ENCODE measurements around the gene ZNF607. TPM values are rescaled to one million over a fixed set of nuclear protein-coding genes. Genes with fewer than 3 reads are reported as not detected.

Gene ZNF607
- total RNA-seq, 2 experiments from 2014 or later, result 6.3 to 13.8 TPM

DNA sequence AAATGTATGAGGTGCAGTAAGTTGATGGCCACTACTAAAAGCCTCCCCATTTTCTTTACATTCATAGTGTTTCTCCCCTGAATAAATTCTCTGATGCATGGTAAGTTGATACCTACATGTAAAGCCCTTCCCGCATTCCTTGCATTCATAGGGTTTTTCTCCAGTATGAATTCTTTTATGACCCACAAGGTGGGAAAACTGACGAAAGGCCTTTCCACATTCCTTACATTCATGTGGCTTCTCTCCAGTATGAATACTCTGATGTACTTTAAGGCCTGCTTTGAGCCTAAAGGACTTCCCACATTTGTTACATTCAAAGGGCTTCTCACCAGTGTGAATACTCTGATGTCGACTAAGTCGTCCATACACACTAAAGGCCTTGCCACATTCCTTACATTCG, 20.5 kb downstream of the ZNF607 start:
- no peaks in the 10 kb centered on the region for H3K79me2 ChIP-seq (ENCODE audit: insufficient read depth, low read depth, low read length)
- no peak for DNase-seq (ENCODE audit: low spot score)
- H3K4me2 ChIP-seq (ENCODE audit: low read length), result no peak overlapping the region
- peaks cover 58% of the 10 kb centered on the region for H3K36me3 ChIP-seq (ENCODE audit: insufficient read depth, low read length)
- no peak overlapping the region for H3K27ac ChIP-seq (ENCODE audit: low read depth, low read length, poor library complexity, severe bottlenecking)
- no peaks in the 10 kb centered on the region for H3K9me2 ChIP-seq (ENCODE audit: insufficient read depth, low read length)
- CTCF ChIA-PET (ENCODE audit: unreplicated experiment), result no interaction called here
- intact Hi-C loops (cut with micrococcal nuclease; ENCODE audit: unreplicated experiment), result no loop called here
- H3K4me3 ChIP-seq (ENCODE audit: low read depth, low read length, poor library complexity, severe bottlenecking), result no peak overlapping the region
- H2AFZ ChIP-seq (ENCODE audit: low read length), result no peak overlapping the region
- no peaks in the 10 kb centered on the region for H4K20me1 ChIP-seq (ENCODE audit: insufficient read depth, low read length)
- no peaks in the 10 kb centered on the region for H3K4me1 ChIP-seq (ENCODE audit: insufficient read depth, low read length, poor library complexity, severe bottlenecking)
- H3K9me3 ChIP-seq (ENCODE audit: low read length), result peaks cover 12% of the 10 kb centered on the region
- POLR2A ChIA-PET, result no interaction called here
- BruUV-seq (replicated peaks), result no TSS peak
- TF ChIP-seq EZH2phosphoT487 (IDR thresholded peaks at IDR 0.05; ENCODE audit: borderline replicate concordance, low read depth, low read length), result no peak
- TF ChIP-seq, protein P1, sequence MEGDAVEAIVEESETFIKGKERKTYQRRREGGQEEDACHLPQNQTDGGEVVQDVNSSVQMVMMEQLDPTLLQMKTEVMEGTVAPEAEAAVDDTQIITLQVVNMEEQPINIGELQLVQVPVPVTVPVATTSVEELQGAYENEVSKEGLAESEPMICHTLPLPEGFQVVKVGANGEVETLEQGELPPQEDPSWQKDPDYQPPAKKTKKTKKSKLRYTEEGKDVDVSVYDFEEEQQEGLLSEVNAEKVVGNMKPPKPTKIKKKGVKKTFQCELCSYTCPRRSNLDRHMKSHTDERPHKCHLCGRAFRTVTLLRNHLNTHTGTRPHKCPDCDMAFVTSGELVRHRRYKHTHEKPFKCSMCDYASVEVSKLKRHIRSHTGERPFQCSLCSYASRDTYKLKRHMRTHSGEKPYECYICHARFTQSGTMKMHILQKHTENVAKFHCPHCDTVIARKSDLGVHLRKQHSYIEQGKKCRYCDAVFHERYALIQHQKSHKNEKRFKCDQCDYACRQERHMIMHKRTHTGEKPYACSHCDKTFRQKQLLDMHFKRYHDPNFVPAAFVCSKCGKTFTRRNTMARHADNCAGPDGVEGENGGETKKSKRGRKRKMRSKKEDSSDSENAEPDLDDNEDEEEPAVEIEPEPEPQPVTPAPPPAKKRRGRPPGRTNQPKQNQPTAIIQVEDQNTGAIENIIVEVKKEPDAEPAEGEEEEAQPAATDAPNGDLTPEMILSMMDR (conservative IDR thresholded peaks at IDR 0.05; ENCODE audit: low read length), result no peak

DNA sequence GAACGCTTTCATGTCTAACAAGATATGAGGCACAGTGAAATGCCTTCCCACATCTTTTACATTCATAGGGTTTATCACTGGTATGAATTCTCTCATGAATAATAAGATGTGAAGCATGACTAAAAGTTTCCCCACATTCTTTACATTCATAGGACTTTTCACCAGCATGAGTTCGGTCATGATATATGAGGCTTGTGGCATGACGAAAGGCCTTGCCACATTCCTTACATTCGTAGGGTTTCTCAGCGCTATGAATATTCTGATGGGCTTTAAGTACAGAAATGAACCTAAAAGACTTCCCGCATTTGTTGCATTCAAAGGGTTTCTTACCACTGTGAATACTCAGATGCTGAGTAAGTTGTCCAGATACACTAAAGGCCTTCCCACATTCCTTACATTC, 21.3 kb downstream of the ZNF607 start:
- DNase-seq (ENCODE audit: low spot score), result no peak
- H2AFZ ChIP-seq (ENCODE audit: low read length), result no peak overlapping the region
- H3K79me2 ChIP-seq (ENCODE audit: insufficient read depth, low read depth, low read length), result no peaks in the 10 kb centered on the region
- H3K4me2 ChIP-seq (ENCODE audit: low read length), result no peak overlapping the region
- CTCF ChIA-PET (ENCODE audit: unreplicated experiment), result no interaction called here
- POLR2A ChIA-PET, result interaction anchor here (0.7 kb wide), 1 partner anchor 13 kb away, joined by 3 read pairs; no protein-coding TSS in a partner anchor
- H3K4me1 ChIP-seq (ENCODE audit: insufficient read depth, low read length, poor library complexity, severe bottlenecking), result no peaks in the 10 kb centered on the region
- H3K27ac ChIP-seq (ENCODE audit: low read depth, low read length, poor library complexity, severe bottlenecking), result no peak overlapping the region
- H3K36me3 ChIP-seq (ENCODE audit: insufficient read depth, low read length), result peaks cover 53% of the 10 kb centered on the region
- intact Hi-C loops (cut with micrococcal nuclease; ENCODE audit: unreplicated experiment), result no loop called here
- peaks cover 12% of the 10 kb centered on the region for H3K9me3 ChIP-seq (ENCODE audit: low read length)
- no peak overlapping the region for H3K4me3 ChIP-seq (ENCODE audit: low read depth, low read length, poor library complexity, severe bottlenecking)
- TF ChIP-seq, protein P1 (conservative IDR thresholded peaks at IDR 0.05; ENCODE audit: low read length), result no peak
- TF ChIP-seq EZH2phosphoT487 (IDR thresholded peaks at IDR 0.05; ENCODE audit: borderline replicate concordance, low read depth, low read length), result no peak
- no peaks in the 10 kb centered on the region for H3K9me2 ChIP-seq (ENCODE audit: insufficient read depth, low read length)
- H4K20me1 ChIP-seq (ENCODE audit: insufficient read depth, low read length), result no peaks in the 10 kb centered on the region
- BruUV-seq (replicated peaks), result no TSS peak

DNA sequence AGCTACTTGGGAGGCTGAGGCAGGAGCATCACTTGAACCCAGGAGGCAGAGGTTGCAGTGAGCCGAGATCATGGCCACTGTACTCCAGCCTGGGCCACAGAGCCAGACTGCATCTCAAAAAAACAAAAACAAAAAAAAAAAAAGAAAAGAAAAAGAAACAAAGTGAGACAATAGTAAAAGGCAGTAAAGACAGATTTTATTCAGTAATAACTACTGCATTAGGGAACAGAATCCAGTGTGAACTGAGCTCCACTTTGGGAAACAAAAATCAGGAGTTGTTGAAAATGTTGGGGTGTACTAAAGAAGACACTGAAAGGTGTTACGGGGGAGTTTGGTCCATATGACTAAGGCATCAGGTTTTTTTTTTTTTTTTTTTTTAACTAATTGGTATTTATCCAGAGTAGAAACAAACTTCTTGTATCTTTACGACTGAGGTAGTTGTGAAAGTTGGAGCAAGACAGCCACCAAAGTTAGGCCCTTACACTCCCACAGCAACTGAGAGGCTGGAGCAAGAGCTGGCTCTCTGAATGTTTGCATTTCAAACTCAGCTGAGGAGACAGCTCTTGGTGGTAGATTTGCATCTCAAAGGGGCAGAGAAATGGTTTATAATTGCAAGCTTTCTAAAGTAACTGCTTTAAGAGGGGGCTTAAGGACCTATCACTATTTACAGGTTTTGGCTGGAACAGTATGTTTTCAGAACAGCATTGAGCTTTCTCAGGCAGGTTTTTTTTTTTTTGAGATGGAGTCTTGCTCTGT, 24.2 kb downstream of the ZNF607 start:
- Histone ChIP-seq H4K20me1 (ENCODE audit: insufficient read depth, low read length) (no peaks in the 10 kb centered on the region), H3K9me3 (ENCODE audit: low read length) (peaks cover 12% of the 10 kb centered on the region), H3K27ac (ENCODE audit: low read depth, low read length, poor library complexity, severe bottlenecking) (no peak overlapping the region), H3K4me1 (ENCODE audit: insufficient read depth, low read length, poor library complexity, severe bottlenecking) (no peaks in the 10 kb centered on the region), H3K4me3 (ENCODE audit: low read depth, low read length, poor library complexity, severe bottlenecking) (no peak overlapping the region), H3K4me2 (ENCODE audit: low read length) (no peak overlapping the region), H3K36me3 (ENCODE audit: insufficient read depth, low read length) (peaks cover 33% of the 10 kb centered on the region), H3K9me2 (ENCODE audit: insufficient read depth, low read length) (no peaks in the 10 kb centered on the region), H2AFZ (ENCODE audit: low read length) (no peak overlapping the region), H3K79me2 (ENCODE audit: insufficient read depth, low read depth, low read length) (no peaks in the 10 kb centered on the region)
- intact Hi-C loops (cut with micrococcal nuclease; ENCODE audit: unreplicated experiment), result no loop called here
- BruUV-seq (replicated peaks), result no TSS peak
- ChIA-PET POLR2A (no interaction called here), CTCF (ENCODE audit: unreplicated experiment) (no interaction called here)
- DNase-seq (ENCODE audit: low spot score), result no peak
- no peak for TF ChIP-seq EZH2phosphoT487 (IDR thresholded peaks at IDR 0.05; ENCODE audit: borderline replicate concordance, low read depth, low read length)
- TF ChIP-seq, protein P1 (conservative IDR thresholded peaks at IDR 0.05; ENCODE audit: low read length), result no peak

Data from OCI-LY7 (cell line).